Measurements from ENCODE around the gene FIP1L1. TPM values are rescaled to one million over a fixed set of nuclear protein-coding genes. Genes with fewer than 3 reads are reported as not detected.

FIP1L1 gene
- 117 TPM for total RNA-seq

DNA sequence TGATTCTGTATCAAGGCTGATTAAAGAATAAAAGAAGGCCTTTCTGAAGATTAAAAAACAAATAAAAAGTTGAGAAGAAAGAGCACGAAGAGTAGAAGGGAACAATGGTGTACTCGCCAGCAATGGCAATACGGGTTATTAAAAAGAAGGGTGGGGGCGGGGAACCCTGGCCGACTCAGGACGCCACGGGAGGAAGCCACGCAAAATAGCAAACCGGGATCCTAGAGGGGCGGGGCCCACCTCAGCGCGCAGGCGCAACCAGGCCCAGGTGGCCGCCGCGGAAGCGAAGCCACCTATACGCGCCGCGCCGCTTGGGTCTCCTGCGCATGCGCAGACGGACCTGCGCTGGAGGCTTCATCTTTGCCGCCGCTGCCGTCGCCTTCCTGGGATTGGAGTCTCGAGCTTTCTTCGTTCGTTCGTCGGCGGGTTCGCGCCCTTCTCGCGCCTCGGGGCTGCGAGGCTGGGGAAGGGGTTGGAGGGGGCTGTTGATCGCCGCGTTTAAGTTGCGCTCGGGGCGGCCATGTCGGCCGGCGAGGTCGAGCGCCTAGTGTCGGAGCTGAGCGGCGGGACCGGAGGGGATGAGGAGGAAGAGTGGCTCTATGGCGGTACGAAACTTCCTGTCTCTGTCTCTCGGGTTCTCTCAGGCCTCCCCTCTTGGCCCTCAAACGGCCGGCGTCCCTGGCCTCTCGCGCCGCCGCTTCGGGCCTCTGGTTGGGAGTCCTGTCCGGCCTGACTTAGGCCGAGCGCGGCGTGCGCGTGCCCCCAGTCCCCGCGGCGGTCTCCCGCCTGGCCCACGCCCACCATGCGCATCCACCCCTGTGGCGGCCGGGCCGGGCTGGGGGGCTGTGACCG, at the start of gene FIP1L1:
Gene FIP1L1, plus strand, starts transcription at position 323 of the 852 bp plus-strand sequence. Its CDS starts 198 bp downstream, at position 521.

GRCh38 chr4:53365486-53366300, 11.7 kb upstream of the FIP1L1 start, which contains the start of gene SCFD2:
SCFD2 (minus strand) TSS chr4:53366061.

Other genes with a start within 250 kb of the FIP1L1 start
- gene SCFD2, start 11.6 kb upstream of the FIP1L1 start, total RNA-seq, result 50.4 TPM
- 54.1 TPM for gene LNX1, start 213.8 kb downstream of the FIP1L1 start, total RNA-seq

Measured in parietal lobe (tissue), 1 donor.